Activated naive CD8-positive, alpha-beta T cell treated with anti-CD3 and anti-CD28 coated beads for 36 hours (primary cell): ENCODE measurements around the gene PRKAG2. TPM values are rescaled to one million over a fixed set of nuclear protein-coding genes. Genes with fewer than 3 reads are reported as not detected.
"Not testable (repeated sequence)": the region's sequence is repeated elsewhere in the genome, so short reads cannot be mapped to it uniquely, and the experiment has no call there.

Experiments
- DNase-seq: peaks from one replicate; pipeline ENCODE4 v3.0.0; 2021
- H3K27ac Mint-ChIP-seq: one replicate; pipeline ENCODE4 v1.8.0; 2022; ENCODE audit warnings: mild to moderate bottlenecking, moderate library complexity, mixed read lengths
- H3K27me3 Mint-ChIP-seq: one replicate; pipeline ENCODE4 v1.8.0; 2022; ENCODE audit warnings: mild to moderate bottlenecking, mixed read lengths
- H3K36me3 Mint-ChIP-seq: one replicate; pipeline ENCODE4 v1.8.0; 2021; ENCODE audit warnings: mild to moderate bottlenecking, mixed read lengths
- H3K4me1 Mint-ChIP-seq: one replicate; pipeline ENCODE4 v1.8.0; 2021; ENCODE audit warnings: mixed read lengths
- H3K4me3 Mint-ChIP-seq: one replicate; pipeline ENCODE4 v1.8.0; 2022; ENCODE audit warnings: mild to moderate bottlenecking, moderate library complexity, mixed read lengths
- H3K9me3 Mint-ChIP-seq: one replicate; pipeline ENCODE4 v1.8.0; 2022; ENCODE audit warnings: mixed read lengths
- total RNA-seq, 2 experiments: library from RNA; stranded (reverse); gene quantifications; one replicate each; pipeline ENCODE4 v1.2.3, GENCODE V29; 2021

The PRKAG2 gene
- total RNA-seq, 2 experiments from 2014 or later = 18.7 to 19.4 TPM

- no peaks in the 10 kb centered on the region for H3K9me3 Mint-ChIP-seq
- H3K27ac Mint-ChIP-seq = no peak overlapping the region
- peaks cover 1% of the 10 kb centered on the region for H3K4me1 Mint-ChIP-seq
- H3K27me3 Mint-ChIP-seq = no peaks in the 10 kb centered on the region
- peaks cover 3% of the 10 kb centered on the region for H3K36me3 Mint-ChIP-seq
- no peak for DNase-seq
- no peak overlapping the region for H3K4me3 Mint-ChIP-seq
Observed at GRCh38 chr7:151586531-151587260, 290.2 kb downstream of the PRKAG2 start.

DNA sequence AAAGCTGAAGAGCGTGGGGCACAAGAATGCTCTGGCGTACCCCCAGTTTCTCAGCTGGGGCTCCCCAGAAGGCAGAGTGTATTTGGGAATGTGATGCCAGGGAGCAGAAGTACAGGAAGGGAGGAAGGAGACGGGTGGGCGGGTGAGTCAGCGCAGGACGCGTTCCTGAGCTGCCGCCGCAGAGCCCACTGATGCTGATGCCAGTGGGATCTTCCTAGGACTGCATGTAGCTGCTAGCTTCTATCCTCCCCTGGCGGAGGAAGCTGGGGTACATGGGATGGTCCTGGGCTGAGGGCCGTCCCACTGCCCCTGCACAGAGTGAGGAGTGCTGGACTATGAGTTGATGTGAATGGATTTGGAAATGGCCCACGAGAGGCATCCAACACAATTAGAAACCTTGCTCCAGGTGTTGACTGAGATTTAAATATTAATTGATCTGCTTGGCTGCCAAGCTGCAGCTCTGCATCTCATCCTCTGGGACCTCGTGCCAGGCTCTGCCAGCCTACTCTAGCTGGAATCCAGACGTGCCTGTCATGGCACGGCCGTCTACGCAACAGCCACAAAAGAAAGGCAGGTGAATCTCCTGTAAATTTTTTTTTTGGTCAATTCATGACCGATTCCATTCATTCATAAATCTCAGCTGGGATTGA, 291.0 kb downstream of the PRKAG2 start:
- DNase-seq = no peak
- Mint-ChIP-seq H3K36me3 (peaks cover 6% of the 10 kb centered on the region), H3K27ac (no peak overlapping the region), H3K4me1 (peaks cover 1% of the 10 kb centered on the region), H3K9me3 (peaks cover 1% of the 10 kb centered on the region), H3K4me3 (no peak overlapping the region), H3K27me3 (no peaks in the 10 kb centered on the region)

DNA sequence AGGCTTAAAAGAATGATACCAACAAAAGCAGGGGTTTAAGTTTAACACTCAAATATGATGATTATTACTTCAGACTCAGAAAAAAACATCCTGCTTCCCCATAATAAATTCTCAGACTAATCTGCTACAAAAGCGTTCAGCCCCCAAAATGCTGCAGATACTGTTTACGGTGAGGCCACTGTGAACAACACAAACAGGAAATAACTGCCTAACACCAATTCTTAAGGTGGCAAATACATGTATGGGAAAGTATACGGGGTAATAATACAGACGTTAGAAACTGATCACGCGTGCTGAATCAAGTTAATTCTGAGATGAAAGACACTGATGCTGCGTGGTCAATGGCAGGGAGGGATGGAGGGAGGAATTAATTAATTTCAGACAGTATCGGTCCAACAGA, 295.2 kb downstream of the PRKAG2 start:
- Mint-ChIP-seq H3K27me3 (no peaks in the 10 kb centered on the region), H3K27ac (no peak overlapping the region), H3K36me3 (peaks cover 24% of the 10 kb centered on the region), H3K9me3 (peaks cover 11% of the 10 kb centered on the region), H3K4me1 (no peaks in the 10 kb centered on the region), H3K4me3 (no peak overlapping the region)
- no peak for DNase-seq

- H3K4me3 Mint-ChIP-seq = no peak overlapping the region
- peaks cover 24% of the 10 kb centered on the region for H3K36me3 Mint-ChIP-seq
- no peaks in the 10 kb centered on the region for H3K27me3 Mint-ChIP-seq
- H3K27ac Mint-ChIP-seq = no peak overlapping the region
- H3K4me1 Mint-ChIP-seq = no peaks in the 10 kb centered on the region
- no peak for DNase-seq
- H3K9me3 Mint-ChIP-seq = peaks cover 11% of the 10 kb centered on the region
Observed at GRCh38 chr7:151579644-151580043, 297.3 kb downstream of the PRKAG2 start.

GRCh38 chr7:151575410-151575809, 301.5 kb downstream of the PRKAG2 start:
- Mint-ChIP-seq H3K27me3 (no peaks in the 10 kb centered on the region), H3K4me1 (no peaks in the 10 kb centered on the region), H3K27ac (no peak overlapping the region), H3K4me3 (no peak overlapping the region), H3K36me3 (peaks cover 14% of the 10 kb centered on the region), H3K9me3 (peaks cover 9% of the 10 kb centered on the region)
- no peak for DNase-seq

DNA sequence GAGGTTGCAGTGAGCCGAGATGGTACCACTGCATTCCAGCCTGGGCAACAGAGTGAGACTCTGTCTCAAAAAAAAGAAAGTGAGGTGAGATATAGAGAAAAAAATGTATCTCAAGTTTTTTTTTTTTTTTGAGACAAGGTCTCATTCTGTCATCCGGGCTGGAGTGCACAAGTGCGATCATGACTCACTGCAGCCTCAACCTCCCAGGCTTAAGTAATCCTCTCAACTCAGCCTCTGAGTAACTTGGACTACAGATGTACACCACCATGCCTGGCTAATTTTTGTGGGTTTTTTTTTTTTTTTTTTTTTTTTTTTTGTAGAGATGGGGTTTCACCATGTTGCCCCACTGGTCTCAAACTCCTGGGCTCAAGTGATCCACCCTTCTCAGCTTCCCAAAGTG, 303.9 kb downstream of the PRKAG2 start:
- H3K9me3 Mint-ChIP-seq, DNase-seq, H3K27me3 Mint-ChIP-seq, H3K36me3 Mint-ChIP-seq, H3K4me1 Mint-ChIP-seq, H3K27ac Mint-ChIP-seq, H3K4me3 Mint-ChIP-seq: not testable (repeated sequence)

DNA sequence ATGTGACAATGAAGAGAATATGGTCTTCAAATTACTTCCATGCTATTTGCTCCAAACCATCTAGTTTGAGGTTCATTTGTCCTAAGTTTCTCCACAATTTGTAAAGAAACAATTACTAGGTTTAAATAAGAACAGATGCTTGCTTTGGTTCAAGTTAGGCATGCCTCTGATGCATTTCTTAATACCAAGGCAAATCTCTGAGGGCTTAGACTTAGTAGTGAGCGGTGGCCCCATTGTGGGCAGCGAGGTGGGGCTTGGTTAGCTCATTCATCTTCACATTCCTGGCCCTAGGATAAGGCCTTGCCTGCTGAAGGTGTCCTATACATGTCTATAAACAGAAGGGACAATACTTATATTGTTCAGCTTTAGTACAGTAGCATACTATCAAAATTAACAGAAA, 304.8 kb downstream of the PRKAG2 start:
- H3K27ac Mint-ChIP-seq = no peak overlapping the region
- no peaks in the 10 kb centered on the region for H3K4me1 Mint-ChIP-seq
- no peaks in the 10 kb centered on the region for H3K9me3 Mint-ChIP-seq
- H3K27me3 Mint-ChIP-seq = no peaks in the 10 kb centered on the region
- no peak for DNase-seq
- H3K4me3 Mint-ChIP-seq = no peak overlapping the region
- no peaks in the 10 kb centered on the region for H3K36me3 Mint-ChIP-seq

DNA sequence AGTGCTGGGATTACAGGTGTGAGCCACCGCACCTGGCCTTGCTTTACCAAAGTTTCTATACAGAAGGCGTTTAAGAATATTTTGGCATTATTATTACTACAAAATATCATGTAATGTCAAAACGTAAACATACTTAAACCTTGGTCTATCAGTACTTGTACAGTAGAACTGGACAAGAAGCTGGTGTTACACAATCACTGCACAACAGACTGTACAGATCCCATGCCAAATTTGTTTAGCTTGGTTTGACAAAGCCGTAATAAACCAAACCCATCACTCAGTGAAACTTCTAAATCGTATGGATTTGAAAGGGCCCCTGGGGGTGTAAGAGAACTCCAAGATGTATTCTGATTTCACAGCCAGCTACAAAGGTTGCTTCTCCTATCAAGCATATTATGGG, 305.4 kb downstream of the PRKAG2 start:
- H3K9me3 Mint-ChIP-seq = no peaks in the 10 kb centered on the region
- DNase-seq = no peak
- H3K27me3 Mint-ChIP-seq = no peaks in the 10 kb centered on the region
- H3K4me1 Mint-ChIP-seq = no peaks in the 10 kb centered on the region
- no peak overlapping the region for H3K27ac Mint-ChIP-seq
- no peaks in the 10 kb centered on the region for H3K36me3 Mint-ChIP-seq
- H3K4me3 Mint-ChIP-seq = no peak overlapping the region

DNA sequence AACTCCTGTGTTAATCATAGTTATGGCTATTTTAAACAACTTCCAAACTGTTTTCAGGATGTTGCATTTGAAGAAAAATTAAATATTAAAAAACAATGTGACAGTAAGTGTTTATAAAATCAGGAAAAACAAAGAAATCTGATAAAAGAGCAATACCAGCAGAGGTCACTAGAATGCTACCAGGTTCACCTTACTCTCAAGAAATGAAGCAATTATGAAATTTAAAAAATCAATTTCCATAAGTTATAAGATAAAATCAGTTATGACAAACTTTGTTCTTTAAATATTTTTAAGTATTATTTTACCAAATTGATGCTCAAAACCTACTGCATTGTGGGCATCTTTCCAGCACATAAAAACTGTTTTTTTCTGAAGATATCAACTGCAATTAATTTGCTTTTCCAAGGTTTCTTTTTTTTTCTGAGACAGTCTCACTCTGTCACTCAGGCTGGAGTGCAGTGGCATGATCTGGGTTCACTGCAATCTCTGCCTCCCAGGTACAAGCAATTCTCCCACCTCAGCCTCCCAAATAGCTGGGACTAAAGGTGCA, 306.5 kb downstream of the PRKAG2 start:
- Mint-ChIP-seq H3K36me3 (peaks cover under 1% of the 10 kb centered on the region), H3K27ac (no peak overlapping the region), H3K4me1 (no peaks in the 10 kb centered on the region), H3K27me3 (no peaks in the 10 kb centered on the region), H3K9me3 (no peaks in the 10 kb centered on the region), H3K4me3 (no peak overlapping the region)
- DNase-seq = no peak

GRCh38 chr7:151568956-151569940, 307.7 kb downstream of the PRKAG2 start:
- no peaks in the 10 kb centered on the region for H3K27me3 Mint-ChIP-seq
- no peak for DNase-seq
- H3K27ac Mint-ChIP-seq = no peak overlapping the region
- H3K9me3 Mint-ChIP-seq = no peaks in the 10 kb centered on the region
- H3K36me3 Mint-ChIP-seq = peaks cover 1% of the 10 kb centered on the region
- H3K4me3 Mint-ChIP-seq = no peak overlapping the region
- H3K4me1 Mint-ChIP-seq = no peaks in the 10 kb centered on the region

GRCh38 chr7:151566897-151567320, 310.0 kb downstream of the PRKAG2 start:
- Mint-ChIP-seq H3K4me1 (no peaks in the 10 kb centered on the region), H3K27ac (no peak overlapping the region), H3K9me3 (no peaks in the 10 kb centered on the region), H3K36me3 (peaks cover 1% of the 10 kb centered on the region), H3K27me3 (no peaks in the 10 kb centered on the region), H3K4me3 (no peak overlapping the region)
- DNase-seq = no peak

- DNase-seq = no peak
- H3K9me3 Mint-ChIP-seq = no peaks in the 10 kb centered on the region
- peaks cover 4% of the 10 kb centered on the region for H3K4me1 Mint-ChIP-seq
- peaks cover 10% of the 10 kb centered on the region for H3K36me3 Mint-ChIP-seq
- H3K4me3 Mint-ChIP-seq = no peak overlapping the region
- no peaks in the 10 kb centered on the region for H3K27me3 Mint-ChIP-seq
- H3K27ac Mint-ChIP-seq = no peak overlapping the region
Observed at GRCh38 chr7:151565541-151565940, 311.4 kb downstream of the PRKAG2 start.

GRCh38 chr7:151560243-151560642, 316.7 kb downstream of the PRKAG2 start:
- H3K9me3 Mint-ChIP-seq = no peaks in the 10 kb centered on the region
- peaks cover 9% of the 10 kb centered on the region for H3K36me3 Mint-ChIP-seq
- peak overlapping the region; percentile 82 for H3K27ac Mint-ChIP-seq
- peaks cover 16% of the 10 kb centered on the region for H3K4me1 Mint-ChIP-seq
- no peak for DNase-seq
- H3K4me3 Mint-ChIP-seq = no peak overlapping the region
- no peaks in the 10 kb centered on the region for H3K27me3 Mint-ChIP-seq

DNA sequence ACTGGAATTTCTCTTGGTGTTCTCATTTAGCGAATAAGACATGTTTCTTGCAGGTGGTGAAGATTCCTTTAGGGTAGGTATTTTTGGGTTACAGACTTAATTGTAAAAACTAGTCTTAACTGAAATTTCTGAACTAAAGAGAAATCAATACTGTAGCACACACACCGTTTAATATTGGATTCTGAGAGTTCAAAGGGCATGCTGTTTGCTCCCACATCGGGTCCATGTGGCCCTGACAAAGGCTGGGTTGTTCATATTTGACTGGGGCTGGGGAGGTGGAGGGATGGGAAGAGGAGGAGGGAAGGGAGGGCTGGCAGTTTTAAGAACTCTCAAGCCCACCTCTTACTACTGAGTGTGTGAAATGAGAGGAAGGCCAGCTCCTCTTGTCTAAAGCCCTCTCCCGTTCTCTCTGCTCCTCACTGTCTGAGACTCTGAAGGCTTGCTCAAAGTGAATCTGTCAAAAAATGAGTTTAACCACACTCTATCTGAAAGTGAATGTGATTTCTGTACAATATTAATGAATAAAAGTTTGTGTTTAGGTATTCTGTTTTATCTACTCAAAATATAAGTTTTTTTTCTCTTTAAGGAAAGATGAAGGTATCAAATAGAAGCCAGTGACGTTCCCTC, 317.2 kb downstream of the PRKAG2 start:
- no peaks in the 10 kb centered on the region for H3K27me3 Mint-ChIP-seq
- DNase-seq = no peak
- H3K27ac Mint-ChIP-seq = peak overlapping the region; percentile 82
- no peaks in the 10 kb centered on the region for H3K9me3 Mint-ChIP-seq
- peaks cover 9% of the 10 kb centered on the region for H3K36me3 Mint-ChIP-seq
- H3K4me1 Mint-ChIP-seq = peaks cover 16% of the 10 kb centered on the region
- no peak overlapping the region for H3K4me3 Mint-ChIP-seq
